Keratinocyte (primary cell): ENCODE results near the gene CYP11A1.

Experiments used
- EZH2 ChIP-seq: IDR thresholded peaks from one replicate; pipeline ENCODE4 v1.6.1; 2012; ENCODE audit warnings: inconsistent platforms, mild to moderate bottlenecking, low read length, moderate library complexity
- TF ChIP-seq, protein P1 (sequence below), 3 experiments: IDR thresholded peaks in 1 of 3; conservative IDR thresholded peaks in 1 of 3; optimal IDR thresholded peaks in 1 of 3; 2 replicates in 2 of 3; 3 replicates in 1 of 3; pipeline versions ENCODE3 to v1.5.1; 2011; ENCODE audit warnings: low read length in 3 of 3, mild to moderate bottlenecking in 3 of 3, moderate library complexity in 2 of 3, control low read depth in 1 of 3, inconsistent platforms in 1 of 3; ENCODE audit not compliant: insufficient read depth in 2 of 3; ENCODE audit errors: extremely low read depth in 1 of 3

DNA sequence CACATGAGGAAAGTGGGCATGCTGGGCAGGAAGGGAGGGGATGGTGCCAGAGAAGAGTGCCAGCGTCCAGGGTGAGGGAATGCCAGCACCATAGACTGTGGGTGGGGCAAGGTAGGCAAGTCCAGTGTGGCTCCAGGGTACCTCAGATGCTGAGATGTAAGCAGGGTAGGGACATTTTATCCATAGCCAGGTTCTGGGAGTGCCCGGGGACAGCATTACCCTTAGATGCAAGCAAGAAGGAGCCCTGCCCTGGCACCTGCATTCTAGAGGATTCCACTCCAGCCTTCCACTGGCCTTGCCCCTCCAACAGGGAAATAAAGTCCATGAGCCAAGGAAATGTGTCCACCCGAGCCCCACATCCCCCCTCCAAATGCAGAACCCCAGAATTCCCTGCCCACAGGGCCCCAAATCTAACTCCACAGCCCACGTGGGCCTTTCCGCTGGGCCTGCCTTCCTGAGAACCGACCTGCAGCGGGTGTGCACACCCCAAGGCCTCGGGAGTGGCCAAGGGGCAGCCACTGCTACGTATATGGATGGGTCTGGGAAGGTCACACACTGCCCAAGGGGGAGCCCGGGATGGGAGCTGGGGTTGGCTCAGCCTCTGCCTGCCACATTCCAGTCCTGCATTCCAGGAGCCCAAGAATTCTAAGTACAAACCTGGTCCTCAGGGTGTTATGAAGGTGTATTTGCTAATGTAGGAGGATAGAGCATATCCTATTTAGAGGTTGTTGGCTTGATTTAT is 20.3 kb upstream of the CYP11A1 start:
- TF ChIP-seq, protein P1, sequence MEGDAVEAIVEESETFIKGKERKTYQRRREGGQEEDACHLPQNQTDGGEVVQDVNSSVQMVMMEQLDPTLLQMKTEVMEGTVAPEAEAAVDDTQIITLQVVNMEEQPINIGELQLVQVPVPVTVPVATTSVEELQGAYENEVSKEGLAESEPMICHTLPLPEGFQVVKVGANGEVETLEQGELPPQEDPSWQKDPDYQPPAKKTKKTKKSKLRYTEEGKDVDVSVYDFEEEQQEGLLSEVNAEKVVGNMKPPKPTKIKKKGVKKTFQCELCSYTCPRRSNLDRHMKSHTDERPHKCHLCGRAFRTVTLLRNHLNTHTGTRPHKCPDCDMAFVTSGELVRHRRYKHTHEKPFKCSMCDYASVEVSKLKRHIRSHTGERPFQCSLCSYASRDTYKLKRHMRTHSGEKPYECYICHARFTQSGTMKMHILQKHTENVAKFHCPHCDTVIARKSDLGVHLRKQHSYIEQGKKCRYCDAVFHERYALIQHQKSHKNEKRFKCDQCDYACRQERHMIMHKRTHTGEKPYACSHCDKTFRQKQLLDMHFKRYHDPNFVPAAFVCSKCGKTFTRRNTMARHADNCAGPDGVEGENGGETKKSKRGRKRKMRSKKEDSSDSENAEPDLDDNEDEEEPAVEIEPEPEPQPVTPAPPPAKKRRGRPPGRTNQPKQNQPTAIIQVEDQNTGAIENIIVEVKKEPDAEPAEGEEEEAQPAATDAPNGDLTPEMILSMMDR (optimal IDR thresholded peaks at IDR 0.05 in 1 of 3, IDR thresholded peaks at IDR 0.05 in 1 of 3, conservative IDR thresholded peaks at IDR 0.05 in 1 of 3; ENCODE audit: extremely low read depth in 1 of 3, insufficient read depth in 2 of 3, low read length in 3 of 3), result no peak
- no peak for TF ChIP-seq EZH2
